ENCODE data around the gene CFAP74. TPM values are rescaled to one million over a fixed set of nuclear protein-coding genes. Genes with fewer than 3 reads are reported as not detected.

CFAP74 gene
- total RNA-seq, 3 donors from 2014 or later (not counting 1 experiment from before 2014, with no cell fraction given): not detected

DNA sequence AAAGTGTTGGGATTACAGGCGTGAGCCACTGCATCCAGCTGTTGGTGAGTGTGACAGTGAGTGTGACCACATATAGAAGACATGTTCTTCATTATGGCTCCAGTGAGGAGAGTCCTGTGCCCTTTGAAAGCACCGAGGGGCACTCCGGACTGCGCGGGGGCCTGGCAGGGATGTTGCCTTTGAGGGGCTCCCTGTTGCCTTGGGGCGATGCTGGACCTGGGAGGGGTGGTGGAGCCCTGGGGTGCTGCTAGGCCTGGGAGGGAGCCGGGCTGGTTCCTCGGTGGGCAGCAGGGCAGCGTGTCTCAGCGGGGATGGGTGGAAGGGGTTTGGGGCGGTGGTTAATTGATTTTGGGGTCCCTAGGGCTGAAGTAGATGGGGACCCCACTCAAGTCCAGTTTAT lies 25.5 kb downstream of the CFAP74 start:
- H3K27ac Mint-ChIP-seq: no peak overlapping the region
- DNase-seq: no peak

DNA sequence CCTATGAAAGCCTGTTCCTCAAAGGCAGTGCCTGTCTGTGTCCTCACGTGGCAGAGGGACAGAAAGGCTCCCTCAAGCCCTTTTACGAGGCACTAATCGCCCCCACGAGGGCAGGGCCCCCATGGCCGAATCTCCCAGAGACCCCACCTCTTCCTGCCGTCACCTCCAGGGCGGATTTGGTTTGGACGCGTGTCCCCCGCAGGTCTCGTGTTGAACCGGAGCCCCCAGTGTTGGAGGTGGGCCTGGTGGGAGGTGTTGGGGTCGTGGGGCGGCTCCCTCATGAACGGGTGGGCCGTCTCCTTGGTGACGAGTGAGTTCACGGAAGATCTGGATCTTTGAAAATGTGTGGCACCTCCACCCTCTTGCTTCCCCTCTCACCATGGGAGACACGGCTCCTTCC lies 27.6 kb downstream of the CFAP74 start:
- Mint-ChIP-seq H3K27ac (no peak overlapping the region), H3K4me3 (no peak overlapping the region), H3K36me3 (no peaks in the 10 kb centered on the region), H3K9me3 (no peaks in the 10 kb centered on the region), H3K27me3 (ENCODE audit: low read depth in 2 of 2) (peaks cover 0 to 4% of the 10 kb centered on the region in 2 donors), H3K4me1 (no peaks in the 10 kb centered on the region)
- intact Hi-C loops (cut with micrococcal nuclease): no loop called here
- no peaks in the 10 kb centered on the region for H3K27me3 ChIP-seq (ENCODE audit: control insufficient read depth, insufficient read depth, low read length)
- H3K27ac ChIP-seq (ENCODE audit: low read length): no peak overlapping the region
- H3K36me3 ChIP-seq (ENCODE audit: control insufficient read depth, insufficient read depth, low read length): no peaks in the 10 kb centered on the region
- no peak for ATAC-seq
- 80% methylated on average over 17 of the region's 19 CpGs for WGBS (ENCODE audit: insufficient coverage)
- no peak overlapping the region for H3K4me3 ChIP-seq (ENCODE audit: low read length)
- H3K4me1 ChIP-seq (ENCODE audit: control insufficient read depth, insufficient read depth, low read length): no peaks in the 10 kb centered on the region
- no peaks in the 10 kb centered on the region for H3K9me3 ChIP-seq (ENCODE audit: control insufficient read depth, insufficient read depth, low read length)
- no peak for DNase-seq
- TF ChIP-seq, protein P1, sequence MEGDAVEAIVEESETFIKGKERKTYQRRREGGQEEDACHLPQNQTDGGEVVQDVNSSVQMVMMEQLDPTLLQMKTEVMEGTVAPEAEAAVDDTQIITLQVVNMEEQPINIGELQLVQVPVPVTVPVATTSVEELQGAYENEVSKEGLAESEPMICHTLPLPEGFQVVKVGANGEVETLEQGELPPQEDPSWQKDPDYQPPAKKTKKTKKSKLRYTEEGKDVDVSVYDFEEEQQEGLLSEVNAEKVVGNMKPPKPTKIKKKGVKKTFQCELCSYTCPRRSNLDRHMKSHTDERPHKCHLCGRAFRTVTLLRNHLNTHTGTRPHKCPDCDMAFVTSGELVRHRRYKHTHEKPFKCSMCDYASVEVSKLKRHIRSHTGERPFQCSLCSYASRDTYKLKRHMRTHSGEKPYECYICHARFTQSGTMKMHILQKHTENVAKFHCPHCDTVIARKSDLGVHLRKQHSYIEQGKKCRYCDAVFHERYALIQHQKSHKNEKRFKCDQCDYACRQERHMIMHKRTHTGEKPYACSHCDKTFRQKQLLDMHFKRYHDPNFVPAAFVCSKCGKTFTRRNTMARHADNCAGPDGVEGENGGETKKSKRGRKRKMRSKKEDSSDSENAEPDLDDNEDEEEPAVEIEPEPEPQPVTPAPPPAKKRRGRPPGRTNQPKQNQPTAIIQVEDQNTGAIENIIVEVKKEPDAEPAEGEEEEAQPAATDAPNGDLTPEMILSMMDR (IDR thresholded peaks at IDR 0.05): no peak

More for the DNA sequence above, 25.5 kb downstream of the CFAP74 start:
- H3K4me1 Mint-ChIP-seq: no peaks in the 10 kb centered on the region
- peaks cover 0 to 3% of the 10 kb centered on the region in 2 donors for H3K27me3 Mint-ChIP-seq (ENCODE audit: low read depth in 2 of 2)
- 79% methylated on average over 11 of the region's 11 CpGs for WGBS (ENCODE audit: insufficient coverage)
- Histone ChIP-seq H3K27me3 (ENCODE audit: control insufficient read depth, insufficient read depth, low read length) (no peaks in the 10 kb centered on the region), H3K27ac (ENCODE audit: low read length) (no peak overlapping the region), H3K4me3 (ENCODE audit: low read length) (no peak overlapping the region), H3K9me3 (ENCODE audit: control insufficient read depth, insufficient read depth, low read length) (no peaks in the 10 kb centered on the region), H3K36me3 (ENCODE audit: control insufficient read depth, insufficient read depth, low read length) (no peaks in the 10 kb centered on the region), H3K4me1 (ENCODE audit: control insufficient read depth, insufficient read depth, low read length) (no peaks in the 10 kb centered on the region)
- no peaks in the 10 kb centered on the region for H3K9me3 Mint-ChIP-seq
- intact Hi-C loops (cut with micrococcal nuclease): no loop called here
- ATAC-seq: no peak
- H3K36me3 Mint-ChIP-seq: no peaks in the 10 kb centered on the region
- H3K4me3 Mint-ChIP-seq: no peak overlapping the region
- TF ChIP-seq, protein P1 (IDR thresholded peaks at IDR 0.05): no peak

DNA sequence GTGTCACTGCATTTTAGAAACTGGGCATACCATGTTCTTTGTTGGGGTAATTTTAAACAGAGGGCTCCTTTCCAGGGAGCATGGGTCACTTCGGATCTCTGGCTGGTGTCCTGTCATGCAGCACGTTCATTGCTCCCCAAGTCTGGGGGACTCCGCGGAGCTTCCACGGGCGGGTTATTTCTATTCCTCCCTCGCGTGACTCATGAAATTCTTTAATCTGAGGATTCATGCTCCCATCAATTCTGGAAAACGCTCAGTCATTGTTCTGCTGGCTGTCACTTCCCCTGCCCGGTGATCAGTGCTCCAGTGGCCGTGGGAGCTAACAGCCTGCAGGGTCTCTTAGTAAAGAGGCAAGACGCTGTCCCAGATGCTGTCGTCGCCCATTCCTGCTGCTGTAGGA lies 28.1 kb downstream of the CFAP74 start:
- Histone ChIP-seq H3K9me3 (ENCODE audit: control insufficient read depth, insufficient read depth, low read length) (no peaks in the 10 kb centered on the region), H3K4me1 (ENCODE audit: control insufficient read depth, insufficient read depth, low read length) (no peaks in the 10 kb centered on the region), H3K27me3 (ENCODE audit: control insufficient read depth, insufficient read depth, low read length) (no peaks in the 10 kb centered on the region), H3K27ac (ENCODE audit: low read length) (no peak overlapping the region), H3K36me3 (ENCODE audit: control insufficient read depth, insufficient read depth, low read length) (no peaks in the 10 kb centered on the region), H3K4me3 (ENCODE audit: low read length) (no peak overlapping the region)
- no peaks in the 10 kb centered on the region for H3K4me1 Mint-ChIP-seq
- peaks cover 0 to 4% of the 10 kb centered on the region in 2 donors for H3K27me3 Mint-ChIP-seq (ENCODE audit: low read depth in 2 of 2)
- no peak overlapping the region for H3K27ac Mint-ChIP-seq
- DNase-seq (no peak), ATAC-seq (no peak)
- TF ChIP-seq, protein P1 (IDR thresholded peaks at IDR 0.05): no peak
- no peak overlapping the region for H3K4me3 Mint-ChIP-seq
- intact Hi-C loops (cut with micrococcal nuclease): no loop called here
- no peaks in the 10 kb centered on the region for H3K36me3 Mint-ChIP-seq
- WGBS (ENCODE audit: insufficient coverage): 70% methylated on average over 14 of the region's 14 CpGs
- H3K9me3 Mint-ChIP-seq: no peaks in the 10 kb centered on the region

DNA sequence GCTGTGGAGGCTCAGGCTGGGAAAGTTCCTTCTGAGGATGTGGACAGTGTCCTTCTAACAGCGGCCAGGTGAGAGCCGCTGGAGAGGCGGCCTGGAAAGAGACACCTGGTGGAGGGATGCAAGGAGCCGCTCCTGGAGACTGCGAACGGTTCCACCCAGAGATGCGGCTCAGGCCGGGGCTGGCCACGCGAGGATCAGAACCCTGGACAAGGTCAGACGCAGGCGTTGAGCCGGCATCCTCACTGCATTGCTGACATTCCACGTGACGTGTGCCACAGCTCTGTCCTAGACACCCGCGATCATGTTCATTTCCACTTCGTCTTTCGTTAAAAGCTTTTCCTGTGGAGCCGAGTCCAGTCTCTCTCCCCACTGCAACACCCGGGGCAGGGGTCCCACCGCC lies 28.8 kb downstream of the CFAP74 start:
- no peaks in the 10 kb centered on the region for H3K36me3 Mint-ChIP-seq
- H3K4me3 ChIP-seq (ENCODE audit: low read length): no peak overlapping the region
- H3K27ac Mint-ChIP-seq: no peak overlapping the region
- H3K4me1 Mint-ChIP-seq: no peaks in the 10 kb centered on the region
- no peaks in the 10 kb centered on the region for H3K27me3 ChIP-seq (ENCODE audit: control insufficient read depth, insufficient read depth, low read length)
- DNase-seq (no peak), ATAC-seq (no peak)
- TF ChIP-seq, protein P1 (IDR thresholded peaks at IDR 0.05): no peak
- H3K9me3 ChIP-seq (ENCODE audit: control insufficient read depth, insufficient read depth, low read length): no peaks in the 10 kb centered on the region
- no peaks in the 10 kb centered on the region for H3K9me3 Mint-ChIP-seq
- H3K27ac ChIP-seq (ENCODE audit: low read length): no peak overlapping the region
- H3K36me3 ChIP-seq (ENCODE audit: control insufficient read depth, insufficient read depth, low read length): no peaks in the 10 kb centered on the region
- peaks cover 0 to 4% of the 10 kb centered on the region in 2 donors for H3K27me3 Mint-ChIP-seq (ENCODE audit: low read depth in 2 of 2)
- H3K4me1 ChIP-seq (ENCODE audit: control insufficient read depth, insufficient read depth, low read length): no peaks in the 10 kb centered on the region
- no peak overlapping the region for H3K4me3 Mint-ChIP-seq
- intact Hi-C loops (cut with micrococcal nuclease): no loop called here
- WGBS (ENCODE audit: insufficient coverage): 86% methylated on average over 22 of the region's 22 CpGs
